ENCODE measurements around the gene TOMM40L.

Gene TOMM40L

GRCh38 chr1:161197560-161198193 lies 28.2 kb upstream of the TOMM40L start:
- DNase-seq: no peak

DNA sequence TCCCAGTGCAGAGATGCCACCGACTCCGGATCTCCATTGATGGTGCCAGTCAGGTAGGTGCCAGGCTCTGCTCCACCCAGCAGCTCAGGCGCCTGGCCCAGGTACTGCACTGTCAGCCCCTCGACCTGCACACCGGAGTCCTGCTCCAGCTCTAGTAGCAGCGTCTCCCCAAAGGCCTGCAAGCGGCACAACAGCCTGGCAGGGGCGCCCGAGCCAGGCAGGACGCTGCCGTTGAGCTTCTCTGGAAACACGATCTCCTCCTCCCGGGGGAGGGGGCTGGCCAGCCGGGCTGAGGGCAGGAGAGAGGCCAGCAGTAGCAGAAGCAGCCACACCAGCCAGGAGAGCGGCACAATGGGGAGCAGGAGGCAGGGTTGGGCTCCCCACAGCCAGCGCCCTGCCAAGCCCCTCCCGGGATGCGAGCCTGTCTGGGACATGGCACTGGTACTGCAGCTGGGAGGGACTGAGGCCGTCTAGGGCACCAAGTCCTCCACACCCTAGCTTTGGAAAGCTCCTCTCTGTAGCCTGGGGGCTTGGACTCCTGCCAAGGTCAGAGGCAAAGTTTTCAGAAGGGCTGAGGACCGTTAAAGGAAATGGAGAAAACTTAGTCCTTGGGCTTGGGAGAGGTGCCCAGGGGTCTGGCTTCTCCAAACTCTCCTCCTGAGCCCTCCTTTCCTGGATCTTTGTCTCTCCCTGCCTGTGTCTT lies 27.5 kb upstream of the TOMM40L start:
- no peak for DNase-seq

DNA sequence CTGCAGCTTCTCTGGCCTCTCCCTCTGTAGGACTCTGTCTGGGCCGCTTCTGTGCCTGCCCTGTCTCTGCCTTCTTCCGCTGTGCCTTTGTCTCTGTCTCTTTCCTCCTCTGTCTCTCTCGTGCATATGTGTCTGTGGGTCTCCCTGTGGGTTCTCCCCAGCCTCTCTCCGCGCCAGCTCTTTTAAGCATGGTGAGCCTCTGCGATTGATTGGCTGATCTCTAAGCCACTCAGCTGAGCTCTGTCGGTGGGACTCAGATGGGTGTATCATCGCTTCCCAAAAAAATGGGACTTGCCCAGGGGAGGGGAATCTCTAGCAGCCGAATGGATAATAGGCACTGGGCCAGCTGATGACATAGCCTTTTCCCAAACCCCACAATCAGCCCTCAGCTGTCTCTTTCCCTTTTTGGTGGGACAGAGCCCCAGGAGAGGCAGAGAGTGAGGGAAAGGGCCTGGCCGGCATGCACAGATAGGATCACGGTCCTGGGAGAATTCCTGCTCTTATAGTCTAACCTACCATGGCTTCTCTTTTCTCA lies 26.9 kb upstream of the TOMM40L start, which contains the start of gene ADAMTS4:
Gene ADAMTS4 (minus strand): TSS at position 158 of the 535 bp plus-strand sequence. CDS start 427 bp downstream, outside the sequence.
- DNase-seq: no peak

- no peak for DNase-seq
These were observed 26.2 kb upstream of the TOMM40L start for GRCh38 chr1:161199506-161200139.

GRCh38 chr1:161200421-161200991 lies 25.4 kb upstream of the TOMM40L start:
- DNase-seq: peak; percentile 44

- no peak for DNase-seq
These were observed 24.6 kb upstream of the TOMM40L start for GRCh38 chr1:161200992-161201835.

DNA sequence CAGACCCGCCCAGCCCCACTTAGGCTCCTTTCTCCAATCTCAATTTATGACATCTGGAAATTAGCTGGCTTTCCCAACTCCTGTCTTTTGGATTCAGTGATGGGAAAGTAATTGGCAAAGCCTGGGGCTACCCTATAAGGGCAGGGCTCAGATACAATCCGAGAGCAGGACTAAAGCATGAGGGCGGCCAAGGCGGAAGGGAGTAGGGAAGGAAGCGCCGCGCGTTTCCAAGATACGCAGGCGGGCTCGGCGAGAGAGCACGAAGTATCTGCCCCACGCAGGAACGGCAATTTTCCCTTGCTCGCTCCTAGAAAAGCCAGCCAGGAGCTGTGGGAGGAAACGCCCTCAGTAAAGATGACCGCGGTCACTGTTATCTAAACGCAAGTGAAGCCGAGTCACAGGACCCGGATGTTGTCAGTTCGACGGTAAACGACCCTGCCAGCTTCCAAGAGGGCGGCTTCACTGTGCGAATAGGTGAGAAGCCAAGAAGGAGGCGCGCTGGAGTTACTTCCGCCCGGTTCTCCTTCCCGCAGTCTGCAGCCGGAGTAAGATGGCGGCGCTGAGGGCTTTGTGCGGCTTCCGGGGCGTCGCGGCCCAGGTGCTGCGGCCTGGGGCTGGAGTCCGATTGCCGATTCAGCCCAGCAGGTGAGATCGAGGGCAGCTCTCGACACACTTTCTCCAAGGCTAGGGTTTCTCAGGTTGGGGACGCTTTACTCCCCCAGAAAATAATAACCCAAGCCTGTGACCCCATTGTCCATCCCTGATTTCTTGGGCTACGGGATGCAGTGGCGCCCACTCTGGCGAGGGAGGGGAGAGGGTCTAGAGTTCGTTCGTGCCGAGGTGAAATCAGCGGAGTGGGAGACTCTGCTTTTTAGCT lies 23.8 kb upstream of the TOMM40L start, which contains the start of gene NDUFS2:
Gene NDUFS2 (plus strand): TSS at position 532 of the 877 bp plus-strand sequence. CDS start 19 bp downstream, at position 551.
- DNase-seq: peak; percentile 97

DNA sequence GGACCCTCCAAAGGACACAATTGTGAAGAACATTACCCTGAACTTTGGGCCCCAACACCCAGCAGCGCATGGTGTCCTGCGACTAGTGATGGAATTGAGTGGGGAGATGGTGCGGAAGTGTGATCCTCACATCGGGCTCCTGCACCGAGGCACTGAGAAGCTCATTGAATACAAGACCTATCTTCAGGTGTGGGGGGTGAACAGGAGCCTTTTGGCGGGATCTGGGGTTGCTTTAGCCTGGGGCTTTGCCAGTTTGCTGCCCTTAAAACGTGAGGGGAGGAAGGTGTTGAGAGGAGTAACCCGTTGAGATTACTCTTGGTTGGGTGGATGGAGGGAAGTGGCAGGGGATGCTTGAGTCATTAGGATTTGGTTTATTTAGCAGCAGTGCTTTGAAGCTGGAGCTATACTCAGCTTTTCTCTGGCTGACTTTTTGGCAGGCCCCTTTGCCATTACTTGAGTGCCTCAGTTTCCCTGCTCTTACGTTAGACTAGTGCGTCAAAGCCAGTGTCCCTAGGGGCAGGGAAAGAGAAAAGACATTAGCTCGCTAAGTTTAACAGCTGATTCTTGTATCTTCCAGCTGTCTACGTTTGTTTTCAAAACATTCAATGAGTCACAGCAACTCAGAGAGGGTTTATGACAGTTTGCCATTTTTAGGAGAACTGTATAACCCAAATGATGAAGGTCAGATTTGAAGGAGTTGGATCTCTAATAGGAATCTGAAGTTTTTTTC lies 19.3 kb upstream of the TOMM40L start:
- no peak for DNase-seq

GRCh38 chr1:161207173-161207572 lies 18.7 kb upstream of the TOMM40L start:
- no peak for DNase-seq

DNA sequence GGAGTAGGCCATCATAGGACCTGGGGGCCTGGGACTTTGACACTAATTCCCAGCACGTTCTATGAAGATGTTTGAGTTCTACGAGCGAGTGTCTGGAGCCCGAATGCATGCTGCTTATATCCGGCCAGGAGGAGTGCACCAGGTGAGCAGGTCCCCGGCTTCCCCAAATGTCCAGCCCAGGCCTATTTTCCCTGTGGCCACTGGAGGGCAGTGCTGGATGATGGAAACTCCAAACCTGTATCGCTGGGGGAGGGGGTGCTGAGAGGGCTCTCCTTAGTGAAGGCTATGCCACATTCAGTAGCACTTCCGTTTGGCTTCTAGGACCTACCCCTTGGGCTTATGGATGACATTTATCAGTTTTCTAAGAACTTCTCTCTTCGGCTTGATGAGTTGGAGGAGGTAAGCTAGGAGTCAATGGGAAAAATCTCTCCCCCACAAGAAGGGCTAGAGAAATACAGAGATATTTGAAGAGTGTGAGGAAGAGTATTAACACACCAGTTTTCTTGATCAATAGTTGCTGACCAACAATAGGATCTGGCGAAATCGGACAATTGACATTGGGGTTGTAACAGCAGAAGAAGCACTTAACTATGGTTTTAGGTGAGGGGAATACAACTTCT lies 16.0 kb upstream of the TOMM40L start:
- peak; percentile 79 for DNase-seq

GRCh38 chr1:161214369-161214768 lies 11.5 kb upstream of the TOMM40L start:
- DNase-seq: no peak

DNA sequence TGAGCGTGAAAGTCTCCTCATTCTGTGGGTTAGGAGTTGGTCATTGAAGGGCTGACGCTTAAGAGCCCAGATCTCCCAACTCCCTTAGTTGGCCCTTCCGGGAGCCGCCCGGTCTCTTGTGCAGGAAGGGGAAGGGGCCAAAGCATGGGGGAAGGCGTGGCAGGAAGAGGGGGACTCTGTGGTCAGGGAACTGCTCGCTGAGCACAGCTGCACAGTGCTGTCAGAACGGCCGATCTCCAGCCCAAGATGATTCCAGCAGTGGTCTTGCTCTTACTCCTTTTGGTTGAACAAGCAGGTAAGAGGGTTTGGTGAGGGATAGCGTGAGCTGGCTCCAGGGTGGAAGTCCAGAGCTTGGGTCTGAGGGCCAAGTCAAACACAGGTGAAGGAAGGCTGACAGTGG lies 10.8 kb upstream of the TOMM40L start, which contains the start of gene FCER1G:
Gene FCER1G (plus strand): TSS at position 220 of the 400 bp plus-strand sequence. CDS start 27 bp downstream, at position 247.
- DNase-seq: no peak

- no peak for DNase-seq
These were observed 8.7 kb upstream of the TOMM40L start for GRCh38 chr1:161216945-161217712.

- DNase-seq: no peak
These were observed 8.0 kb upstream of the TOMM40L start for GRCh38 chr1:161217831-161218230.

DNA sequence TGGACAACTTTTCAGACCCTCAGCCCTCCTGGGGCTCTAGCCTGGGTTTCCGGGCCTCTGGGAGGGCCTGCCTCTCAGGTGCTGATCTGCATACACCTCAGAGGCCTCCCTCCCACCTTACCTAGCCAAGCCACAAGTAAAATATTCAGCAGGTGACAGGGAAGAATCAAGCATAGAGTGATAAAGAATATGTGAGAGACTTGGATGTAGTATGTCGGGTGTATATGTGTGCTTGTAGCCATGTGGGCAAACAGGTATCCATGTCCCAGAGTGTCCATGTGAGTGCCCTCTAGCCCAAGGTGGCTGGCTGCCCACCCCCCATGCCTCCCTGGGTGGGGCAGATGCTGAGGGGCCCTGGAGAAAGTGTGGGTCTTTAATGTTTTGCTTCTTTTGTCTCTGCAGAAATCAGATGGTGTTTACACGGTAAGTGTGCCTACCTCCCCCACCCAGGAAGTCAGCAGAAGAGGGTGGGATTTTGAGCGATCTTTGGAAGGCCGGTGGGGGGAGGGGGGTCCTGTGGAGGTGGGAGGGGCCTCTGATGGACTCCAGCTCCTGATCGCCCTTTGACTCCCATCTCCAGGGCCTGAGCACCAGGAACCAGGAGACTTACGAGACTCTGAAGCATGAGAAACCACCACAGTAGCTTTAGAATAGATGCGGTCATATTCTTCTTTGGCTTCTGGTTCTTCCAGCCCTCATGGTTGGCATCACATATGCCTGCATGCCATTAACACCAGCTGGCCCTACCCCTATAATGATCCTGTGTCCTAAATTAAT lies 7.4 kb upstream of the TOMM40L start:
- no peak for DNase-seq

DNA sequence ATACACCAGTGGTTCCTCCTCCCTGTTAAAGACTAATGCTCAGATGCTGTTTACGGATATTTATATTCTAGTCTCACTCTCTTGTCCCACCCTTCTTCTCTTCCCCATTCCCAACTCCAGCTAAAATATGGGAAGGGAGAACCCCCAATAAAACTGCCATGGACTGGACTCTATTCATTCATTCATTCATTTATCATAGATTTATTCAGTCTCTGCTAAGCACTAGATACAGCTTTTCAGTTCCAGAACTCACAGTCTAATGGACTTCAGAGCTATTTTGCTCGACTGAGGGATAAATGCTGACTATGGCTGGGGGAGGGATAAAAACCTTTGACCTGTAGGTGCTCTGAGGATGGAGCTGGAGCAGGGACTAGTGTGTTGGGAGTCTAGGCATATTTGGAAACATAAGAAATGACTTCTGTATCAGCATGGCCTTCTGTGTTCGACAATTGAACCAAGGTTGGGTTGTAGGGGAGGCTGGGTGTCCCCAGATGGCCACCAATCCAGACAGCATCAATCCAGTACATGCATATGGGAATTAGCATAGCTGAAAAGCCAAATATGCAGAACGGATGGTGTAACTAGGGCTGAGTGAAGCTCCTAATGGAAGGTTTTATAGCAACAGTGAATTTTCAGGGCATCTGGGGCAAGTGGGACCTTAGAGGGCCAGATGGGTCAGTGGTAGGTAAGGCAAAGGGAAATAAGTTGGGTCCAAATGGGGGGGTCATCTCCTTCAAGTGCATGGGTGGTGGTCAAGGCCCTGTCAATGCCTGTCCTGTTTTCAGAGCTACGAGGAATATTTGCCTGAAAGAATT lies 6.6 kb upstream of the TOMM40L start:
- DNase-seq: no peak

DNA sequence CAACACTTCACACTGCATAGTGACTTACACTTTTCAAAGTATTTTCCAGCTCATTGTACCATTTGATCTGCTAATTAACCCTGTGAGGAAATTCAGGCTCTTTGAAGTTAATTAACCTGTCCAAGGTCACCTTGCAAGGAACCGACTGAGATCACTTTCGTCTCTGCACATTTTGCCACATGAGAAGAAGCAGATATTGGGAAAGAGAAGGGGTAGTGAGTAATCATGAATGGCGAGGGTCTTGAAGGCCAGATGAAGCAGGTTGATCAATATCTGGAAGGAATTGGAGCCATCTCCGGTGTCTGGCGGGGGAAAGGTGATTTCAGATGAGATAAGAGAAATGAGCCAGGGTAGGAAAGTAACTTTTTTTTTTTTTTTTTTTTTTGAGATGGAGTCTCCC lies 5.9 kb upstream of the TOMM40L start:
- DNase-seq: no peak

Measured in CD4-positive, alpha-beta T cell treated with Interleukin-12 subunit alpha and Interleukin-12 subunit beta, for 1 hour (primary cell).